OCI-LY1 (cell line): ENCODE data around the gene STXBP6.

Source experiments
- EZH2 ChIP-seq: fragments of 200-600 bp; sonication (generic), shearing (Covaris generic); IDR thresholded peaks from 2 replicates; pipeline ENCODE4 v1.8.0; 2017; ENCODE audit warnings: borderline replicate concordance, mixed run types, mild to moderate bottlenecking, antibody characterized with exemption, low read length, moderate library complexity, mixed read lengths
- TF ChIP-seq, protein P1 (sequence below): fragments of 200-600 bp; sonication (generic), shearing (Covaris generic); IDR thresholded peaks from 2 replicates; pipeline ENCODE4 v1.5.1; 2017; ENCODE audit warnings: mild to moderate bottlenecking, antibody characterized with exemption, low read length, moderate library complexity, mixed read lengths

GRCh38 chr14:24954700-24955037 is 95.3 kb downstream of the STXBP6 start:
- TF ChIP-seq, protein P1, sequence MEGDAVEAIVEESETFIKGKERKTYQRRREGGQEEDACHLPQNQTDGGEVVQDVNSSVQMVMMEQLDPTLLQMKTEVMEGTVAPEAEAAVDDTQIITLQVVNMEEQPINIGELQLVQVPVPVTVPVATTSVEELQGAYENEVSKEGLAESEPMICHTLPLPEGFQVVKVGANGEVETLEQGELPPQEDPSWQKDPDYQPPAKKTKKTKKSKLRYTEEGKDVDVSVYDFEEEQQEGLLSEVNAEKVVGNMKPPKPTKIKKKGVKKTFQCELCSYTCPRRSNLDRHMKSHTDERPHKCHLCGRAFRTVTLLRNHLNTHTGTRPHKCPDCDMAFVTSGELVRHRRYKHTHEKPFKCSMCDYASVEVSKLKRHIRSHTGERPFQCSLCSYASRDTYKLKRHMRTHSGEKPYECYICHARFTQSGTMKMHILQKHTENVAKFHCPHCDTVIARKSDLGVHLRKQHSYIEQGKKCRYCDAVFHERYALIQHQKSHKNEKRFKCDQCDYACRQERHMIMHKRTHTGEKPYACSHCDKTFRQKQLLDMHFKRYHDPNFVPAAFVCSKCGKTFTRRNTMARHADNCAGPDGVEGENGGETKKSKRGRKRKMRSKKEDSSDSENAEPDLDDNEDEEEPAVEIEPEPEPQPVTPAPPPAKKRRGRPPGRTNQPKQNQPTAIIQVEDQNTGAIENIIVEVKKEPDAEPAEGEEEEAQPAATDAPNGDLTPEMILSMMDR, result no peak
- no peak for TF ChIP-seq EZH2
